B cell (primary cell): Measurements from ENCODE around the gene ZNF175.

Experiments used
- EZH2 ChIP-seq: IDR thresholded peaks from 2 replicates; pipeline ENCODE4 v1.6.1; 2012; ENCODE audit warnings: borderline replicate concordance, low read depth, mild to moderate bottlenecking, moderate library complexity, low read length; ENCODE audit not compliant: insufficient read depth, poor library complexity, severe bottlenecking
- TF ChIP-seq, protein P1 (sequence below): fragments of 200-600 bp; IDR thresholded peaks from one replicate; pipeline ENCODE4 v1.8.0; 2022; ENCODE audit warnings: antibody characterized with exemption, mild to moderate bottlenecking

DNA sequence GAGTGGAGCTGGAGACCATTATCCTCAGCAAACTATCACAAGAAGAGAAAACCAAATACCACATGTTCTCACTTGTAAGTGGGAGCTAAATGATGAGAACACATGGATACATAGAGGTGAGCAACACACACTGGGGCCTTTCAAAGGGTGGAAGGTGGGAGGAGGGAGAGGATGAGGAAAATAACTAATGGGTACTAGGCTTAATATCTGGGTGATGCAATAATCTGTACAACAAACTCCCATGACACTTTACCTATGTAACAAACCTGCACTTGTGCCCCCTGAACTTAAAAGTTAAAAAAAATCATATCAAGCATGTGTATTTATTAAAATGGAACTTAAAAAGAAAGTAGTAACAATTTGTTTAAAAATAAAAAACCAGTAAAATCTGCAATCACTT lies 70.6 kb downstream of the ZNF175 start:
- TF ChIP-seq, protein P1, sequence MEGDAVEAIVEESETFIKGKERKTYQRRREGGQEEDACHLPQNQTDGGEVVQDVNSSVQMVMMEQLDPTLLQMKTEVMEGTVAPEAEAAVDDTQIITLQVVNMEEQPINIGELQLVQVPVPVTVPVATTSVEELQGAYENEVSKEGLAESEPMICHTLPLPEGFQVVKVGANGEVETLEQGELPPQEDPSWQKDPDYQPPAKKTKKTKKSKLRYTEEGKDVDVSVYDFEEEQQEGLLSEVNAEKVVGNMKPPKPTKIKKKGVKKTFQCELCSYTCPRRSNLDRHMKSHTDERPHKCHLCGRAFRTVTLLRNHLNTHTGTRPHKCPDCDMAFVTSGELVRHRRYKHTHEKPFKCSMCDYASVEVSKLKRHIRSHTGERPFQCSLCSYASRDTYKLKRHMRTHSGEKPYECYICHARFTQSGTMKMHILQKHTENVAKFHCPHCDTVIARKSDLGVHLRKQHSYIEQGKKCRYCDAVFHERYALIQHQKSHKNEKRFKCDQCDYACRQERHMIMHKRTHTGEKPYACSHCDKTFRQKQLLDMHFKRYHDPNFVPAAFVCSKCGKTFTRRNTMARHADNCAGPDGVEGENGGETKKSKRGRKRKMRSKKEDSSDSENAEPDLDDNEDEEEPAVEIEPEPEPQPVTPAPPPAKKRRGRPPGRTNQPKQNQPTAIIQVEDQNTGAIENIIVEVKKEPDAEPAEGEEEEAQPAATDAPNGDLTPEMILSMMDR: no peak
- TF ChIP-seq EZH2: no peak
